Kidney (tissue), 14 donors: Measurements from ENCODE around the gene CPE. TPM values are rescaled to one million over a fixed set of nuclear protein-coding genes. Genes with fewer than 3 reads are reported as not detected.

ENCODE experiments used
- DNase-seq, 5 donors: peaks; one replicate each; pipeline ENCODE4 v3.0.0-alpha.2; 2013 to 2020
- FAIRE-seq: peaks from 2 replicates; lab custom pipeline; 2012; peaks lifted over from hg19 to GRCh38; lab: Jason Lieb, UNC
- H3K27ac ChIP-seq, 2 donors: one replicate each; pipeline ENCODE4 v1.7.0; 2013; ENCODE audit warnings: low read depth in 2 of 2, low read length in 2 of 2, inconsistent platforms in 1 of 2
- H3K27me3 ChIP-seq: one replicate; pipeline ENCODE4 v1.7.1; 2013; ENCODE audit warnings: low read length, inconsistent platforms; ENCODE audit not compliant: control insufficient read depth, insufficient read depth
- H3K36me3 ChIP-seq, 3 donors: one replicate each; pipeline versions ENCODE4 v1.7.0 to v1.7.1; 2013; ENCODE audit warnings: low read length in 3 of 3, control low read depth in 1 of 3, inconsistent platforms in 1 of 3; ENCODE audit not compliant: insufficient read depth in 3 of 3, control insufficient read depth in 2 of 3
- H3K4me1 ChIP-seq, 3 donors: one replicate each; pipeline versions ENCODE4 v1.7.0 to v1.7.1; 2013; ENCODE audit warnings: low read length in 3 of 3, inconsistent platforms in 1 of 3, low read depth in 1 of 3; ENCODE audit not compliant: control insufficient read depth in 2 of 3, insufficient read depth in 2 of 3
- H3K4me3 ChIP-seq, 3 donors: one replicate each; pipeline versions ENCODE4 v1.7.0 to v1.8.1; 2013; ENCODE audit warnings: low read length in 3 of 3, control low read depth in 1 of 3, inconsistent platforms in 1 of 3
- H3K9ac ChIP-seq, 3 donors: one replicate each; pipeline versions ENCODE4 v1.7.0 to v1.7.1; 2013; ENCODE audit warnings: low read length in 3 of 3, control low read depth in 1 of 3, inconsistent platforms in 1 of 3
- H3K9me3 ChIP-seq, 3 donors: one replicate each; pipeline versions ENCODE4 v1.7.0 to v1.7.1; 2013; ENCODE audit warnings: low read length in 3 of 3, control low read depth in 1 of 3, inconsistent platforms in 1 of 3; ENCODE audit not compliant: control insufficient read depth in 2 of 3, insufficient read depth in 1 of 3
- intact Hi-C: fragments of 100-400 bp; cut with DNase I; formaldehyde crosslinking; loops from one replicate; pipeline ENCODE4 v1.11.1; 2022
- polyA plus RNA-seq: library from polyadenylated mRNA; stranded (reverse); fragments of 350-450 nt; fragmentation: Illumina TruSeq; extraction: RNeasy Lipid Tissue Mini Kit (QIAGEN cat#74804); gene quantifications from one replicate; pipeline ENCODE4 v1.2.3, GENCODE V29; 2014; ENCODE audit warnings: low read depth, low replicate concordance; ENCODE audit not compliant: insufficient read depth
- total RNA-seq: library from RNA; stranded (reverse); fragmentation: NEBNext Ultra II Directional; extraction: Animal tissue kit (Norgen Biotek cat#: 25700); gene quantifications from one replicate; pipeline ENCODE4 v1.2.1, GENCODE V29; 2021
- TF ChIP-seq, protein P1 (sequence below): IDR thresholded peaks from 3 replicates; pipeline ENCODE4 v1.5.1; 2012; ENCODE audit warnings: mild to moderate bottlenecking, moderate library complexity, borderline replicate concordance; ENCODE audit not compliant: insufficient read depth; ENCODE audit errors: extremely low read depth
- donor health status: control.
- donor health status: control.
- donor health status: control.
- donor health status: control.
- donor health status: control.
- donor health status: DM: yes; HTN: yes; CAD: no.
- donor health status: Normal renal cell carcinoma (clear cell type).

Gene CPE
- total and polyA plus RNA-seq, 2 donors from 2014 or later: 24.2 to 87.7 TPM

DNA sequence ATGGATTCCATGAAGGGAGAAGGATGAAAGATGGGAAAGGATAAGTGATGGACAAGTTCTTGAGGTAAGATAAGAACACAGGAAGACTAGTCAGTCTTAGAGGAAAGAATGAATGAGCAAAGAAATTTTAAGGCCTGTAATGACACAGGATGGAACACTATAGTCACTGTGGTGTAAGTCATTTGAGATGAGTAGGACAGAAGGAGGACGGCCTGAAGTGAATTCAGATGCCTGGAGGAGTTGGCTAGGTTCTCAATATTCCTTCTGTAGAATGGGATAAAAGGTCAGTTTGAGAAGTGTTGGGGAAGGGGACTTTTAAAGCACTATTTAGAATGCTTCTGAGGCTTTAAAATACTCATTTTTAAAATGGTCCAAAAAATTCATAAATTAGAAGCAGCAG lies 47.4 kb upstream of the CPE start:
- Histone ChIP-seq H3K4me1 (peaks cover 0 to 13% (median 7%) of the 10 kb centered on the region in 3 donors), H3K4me3 (no peak overlapping the region), H3K27me3 (no peaks in the 10 kb centered on the region), H3K36me3 (peaks cover 0 to 6% (median 0%) of the 10 kb centered on the region in 3 donors), H3K9ac (no peak overlapping the region), H3K27ac (no peak overlapping the region), H3K9me3 (no peaks in the 10 kb centered on the region)
- TF ChIP-seq, protein P1, sequence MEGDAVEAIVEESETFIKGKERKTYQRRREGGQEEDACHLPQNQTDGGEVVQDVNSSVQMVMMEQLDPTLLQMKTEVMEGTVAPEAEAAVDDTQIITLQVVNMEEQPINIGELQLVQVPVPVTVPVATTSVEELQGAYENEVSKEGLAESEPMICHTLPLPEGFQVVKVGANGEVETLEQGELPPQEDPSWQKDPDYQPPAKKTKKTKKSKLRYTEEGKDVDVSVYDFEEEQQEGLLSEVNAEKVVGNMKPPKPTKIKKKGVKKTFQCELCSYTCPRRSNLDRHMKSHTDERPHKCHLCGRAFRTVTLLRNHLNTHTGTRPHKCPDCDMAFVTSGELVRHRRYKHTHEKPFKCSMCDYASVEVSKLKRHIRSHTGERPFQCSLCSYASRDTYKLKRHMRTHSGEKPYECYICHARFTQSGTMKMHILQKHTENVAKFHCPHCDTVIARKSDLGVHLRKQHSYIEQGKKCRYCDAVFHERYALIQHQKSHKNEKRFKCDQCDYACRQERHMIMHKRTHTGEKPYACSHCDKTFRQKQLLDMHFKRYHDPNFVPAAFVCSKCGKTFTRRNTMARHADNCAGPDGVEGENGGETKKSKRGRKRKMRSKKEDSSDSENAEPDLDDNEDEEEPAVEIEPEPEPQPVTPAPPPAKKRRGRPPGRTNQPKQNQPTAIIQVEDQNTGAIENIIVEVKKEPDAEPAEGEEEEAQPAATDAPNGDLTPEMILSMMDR: no peak
- intact Hi-C loops: no loop called here
- FAIRE-seq (no peak), DNase-seq (no peak)

- no peak overlapping the region for H3K4me3 ChIP-seq
- TF ChIP-seq, protein P1: no peak
- H3K4me1 ChIP-seq: peaks cover 0 to 12% (median 7%) of the 10 kb centered on the region in 3 donors
- intact Hi-C loops: no loop called here
- no peak for FAIRE-seq
- no peak overlapping the region for H3K27ac ChIP-seq
- peaks cover 0 to 6% (median 0%) of the 10 kb centered on the region in 3 donors for H3K36me3 ChIP-seq
- no peak for DNase-seq
- H3K27me3 ChIP-seq: no peaks in the 10 kb centered on the region
- no peaks in the 10 kb centered on the region for H3K9me3 ChIP-seq
- no peak overlapping the region for H3K9ac ChIP-seq
Observed at GRCh38 chr4:165331823-165332222, 47.0 kb upstream of the CPE start.

GRCh38 chr4:165332502-165332901 lies 46.3 kb upstream of the CPE start:
- Histone ChIP-seq H3K4me1 (peaks cover 0 to 12% (median 7%) of the 10 kb centered on the region in 3 donors), H3K9ac (no peak overlapping the region), H3K9me3 (no peaks in the 10 kb centered on the region), H3K27ac (no peak overlapping the region), H3K27me3 (no peaks in the 10 kb centered on the region), H3K4me3 (no peak overlapping the region), H3K36me3 (peaks cover 0 to 6% (median 0%) of the 10 kb centered on the region in 3 donors)
- DNase-seq (no peak), FAIRE-seq (no peak)
- intact Hi-C loops: no loop called here
- TF ChIP-seq, protein P1: no peak
